Upper lobe of right lung (tissue), 1 donor: ENCODE measurements around the gene SLC2A1. TPM values are rescaled to one million over a fixed set of nuclear protein-coding genes. Genes with fewer than 3 reads are reported as not detected.

Source experiments
- ATAC-seq: fragments of 200-7000 bp; cut with Tn5 transposase; one replicate; pipeline ENCODE4 v1.9.1; 2020; ENCODE audit warnings: mild to moderate bottlenecking, moderate library complexity
- DNase-seq: peaks from one replicate; pipeline ENCODE4 v3.0.0-alpha.2; 2020
- H3K27ac ChIP-seq: fragments of 200-600 bp; one replicate; pipeline ENCODE4 v1.8.0; 2022
- H3K27me3 ChIP-seq: fragments of 200-600 bp; one replicate; pipeline ENCODE4 v1.8.0; 2022; ENCODE audit warnings: mild to moderate bottlenecking
- H3K36me3 ChIP-seq: fragments of 200-600 bp; one replicate; pipeline ENCODE4 v1.8.0; 2022
- H3K4me1 ChIP-seq: fragments of 200-600 bp; one replicate; pipeline ENCODE4 v1.8.0; 2022
- H3K4me3 ChIP-seq: fragments of 200-600 bp; one replicate; pipeline ENCODE4 v1.8.0; 2022; ENCODE audit warnings: mild to moderate bottlenecking
- H3K9me3 ChIP-seq: fragments of 200-600 bp; one replicate; pipeline ENCODE4 v1.8.0; 2022
- CTCF ChIP-seq: fragments of 200-600 bp; IDR thresholded peaks from one replicate; pipeline ENCODE4 v1.8.0; 2022; ENCODE audit warnings: antibody characterized with exemption
- intact Hi-C: fragments of 100-400 bp; cut with DNase I; formaldehyde crosslinking; loops from one replicate; pipeline ENCODE4 v1.11.0; 2022
- total RNA-seq: library from RNA; stranded (reverse); fragmentation: NEBNext Ultra II Directional; extraction: Animal tissue kit (Norgen Biotek cat#: 25700); gene quantifications from one replicate; pipeline ENCODE4 v1.2.1, GENCODE V29; 2021
- donor health status: DM: no; HTN: yes; CAD: no; lungs with severe emphysema.

The SLC2A1 gene
- total RNA-seq, 1 donor from 2014 or later = 12.9 TPM

DNA sequence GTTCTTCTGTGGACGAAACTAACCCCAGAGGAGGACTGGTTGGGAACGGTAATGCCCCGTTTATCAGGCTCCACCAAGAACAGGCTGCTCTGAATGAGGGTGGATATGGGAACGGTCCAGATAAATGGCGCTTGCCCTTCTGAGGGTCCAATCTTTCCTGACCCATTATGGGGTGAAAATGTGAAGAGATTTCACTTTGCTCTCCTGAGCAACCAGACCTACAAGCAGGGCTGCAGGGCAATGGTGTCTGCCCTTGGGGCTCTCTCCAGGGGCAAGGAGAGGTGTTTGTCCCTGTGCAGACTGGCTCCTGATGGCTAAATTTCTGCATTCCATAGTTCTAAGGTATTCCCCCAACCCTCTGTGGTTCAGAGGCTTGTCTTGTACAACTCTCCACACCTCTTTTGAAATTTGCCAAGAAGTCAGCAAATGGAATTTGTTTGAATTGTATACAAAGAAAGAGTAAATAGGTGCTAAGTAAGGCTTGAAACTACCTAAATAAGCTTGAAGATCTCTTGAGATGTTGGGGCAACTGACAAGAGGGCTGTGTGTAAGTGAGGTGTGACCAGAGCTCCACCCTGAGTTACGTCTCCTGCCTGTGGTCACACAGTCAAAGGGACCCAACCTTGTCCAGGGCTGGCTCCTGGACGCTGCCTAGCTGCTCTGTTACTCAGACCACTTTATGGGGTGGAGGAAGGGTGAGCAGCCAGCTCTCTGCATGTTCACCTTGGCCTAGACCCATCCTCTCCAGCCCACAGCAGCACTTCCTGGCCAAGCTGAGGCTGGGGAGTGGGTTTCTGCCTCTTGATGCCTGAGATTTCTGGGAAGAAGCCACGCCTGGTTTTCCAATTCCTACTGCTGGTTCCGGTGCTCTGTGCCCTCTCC lies 24.8 kb downstream of the SLC2A1 start:
- H3K36me3 ChIP-seq = peaks cover 8% of the 10 kb centered on the region
- no peak for TF ChIP-seq CTCF
- H3K4me3 ChIP-seq = no peak overlapping the region
- H3K4me1 ChIP-seq = peaks cover 54% of the 10 kb centered on the region
- H3K27me3 ChIP-seq = no peaks in the 10 kb centered on the region
- DNase-seq (peak; percentile 65), ATAC-seq (peak; percentile 38)
- intact Hi-C loops = no loop called here
- peak overlapping the region; percentile 81 for H3K27ac ChIP-seq
- H3K9me3 ChIP-seq = no peaks in the 10 kb centered on the region

GRCh38 chr1:42933060-42933586 lies 25.5 kb downstream of the SLC2A1 start:
- peaks cover 50% of the 10 kb centered on the region for H3K4me1 ChIP-seq
- no peak for DNase-seq
- TF ChIP-seq CTCF = no peak
- intact Hi-C loops = no loop called here
- no peaks in the 10 kb centered on the region for H3K27me3 ChIP-seq
- H3K4me3 ChIP-seq = no peak overlapping the region
- peak overlapping the region; percentile 81 for H3K27ac ChIP-seq
- H3K36me3 ChIP-seq = peaks cover 9% of the 10 kb centered on the region
- ATAC-seq = no peak
- H3K9me3 ChIP-seq = no peaks in the 10 kb centered on the region

GRCh38 chr1:42932442-42932941 lies 26.2 kb downstream of the SLC2A1 start:
- intact Hi-C loops = no loop called here
- Histone ChIP-seq H3K27me3 (no peaks in the 10 kb centered on the region), H3K36me3 (peaks cover 9% of the 10 kb centered on the region), H3K27ac (peak overlapping the region; percentile 81), H3K4me1 (peaks cover 43% of the 10 kb centered on the region), H3K9me3 (no peaks in the 10 kb centered on the region), H3K4me3 (no peak overlapping the region)
- ATAC-seq (no peak), DNase-seq (peak; percentile 47)
- TF ChIP-seq CTCF = no peak

GRCh38 chr1:42931911-42932422 lies 26.7 kb downstream of the SLC2A1 start:
- Histone ChIP-seq H3K4me1 (peaks cover 38% of the 10 kb centered on the region), H3K27me3 (no peaks in the 10 kb centered on the region), H3K27ac (peak overlapping the region; percentile 81), H3K4me3 (no peak overlapping the region), H3K9me3 (no peaks in the 10 kb centered on the region), H3K36me3 (peaks cover 9% of the 10 kb centered on the region)
- peak; percentile 92 for DNase-seq
- ATAC-seq = peak; percentile 79
- intact Hi-C loops = no loop called here
- no peak for TF ChIP-seq CTCF

GRCh38 chr1:42931108-42931539 lies 27.5 kb downstream of the SLC2A1 start:
- ATAC-seq = peak; percentile 50
- peak; percentile 67 for DNase-seq
- Histone ChIP-seq H3K27ac (peak overlapping the region; percentile 81), H3K4me3 (no peak overlapping the region), H3K36me3 (peaks cover 9% of the 10 kb centered on the region), H3K27me3 (no peaks in the 10 kb centered on the region), H3K4me1 (peaks cover 30% of the 10 kb centered on the region), H3K9me3 (no peaks in the 10 kb centered on the region)
- intact Hi-C loops = no loop called here
- peak; percentile 38 for TF ChIP-seq CTCF
